K562 (cell line): Measurements from ENCODE around the gene HCN3. TPM values are rescaled to one million over a fixed set of nuclear protein-coding genes. Genes with fewer than 3 reads are reported as not detected.
A peak's percentile ranks its signal among the peaks of the same experiment; 100 is the strongest.

Experiments
- BHLHE40 ChIP-seq: IDR thresholded peaks from 2 replicates; pipeline ENCODE4 v1.6.1; 2011; ENCODE audit warnings: low read length, improper control_type of control experiment
- CAMTA2 ChIP-seq: fragments of 250-450 bp; sonication (Bioruptor Pico); conservative IDR thresholded peaks from 2 replicates; pipeline ENCODE4 v1.5.1; 2022
- CBX3 ChIP-seq, 2 experiments: IDR thresholded peaks; 1 replicate in 1 of 2; 2 replicates in 1 of 2; pipeline ENCODE4 v1.6.1; 2012; ENCODE audit warnings: inconsistent platforms in 2 of 2, low read length in 2 of 2, borderline replicate concordance in 1 of 2, control low read depth in 1 of 2
- CC2D1A ChIP-seq: fragments of 450-650 bp; IDR thresholded peaks from 2 replicates; pipeline ENCODE4 v1.6.1; 2017; ENCODE audit warnings: mild to moderate bottlenecking
- CREM ChIP-seq: IDR thresholded peaks from 2 replicates; pipeline ENCODE4 v1.6.1; 2014; ENCODE audit warnings: antibody characterized with exemption, low read depth
- DDX20 ChIP-seq: fragments of 450-650 bp; IDR thresholded peaks from 2 replicates; pipeline ENCODE4 v1.6.1; 2016; ENCODE audit warnings: missing genetic modification characterization, low read depth, mild to moderate bottlenecking, missing compliant biosample characterization, moderate library complexity
- EP300 ChIP-seq: IDR thresholded peaks from 2 replicates; pipeline ENCODE4 v1.6.1; 2012; ENCODE audit warnings: low read length, improper control_type of control experiment
- GABPB1 ChIP-seq: sonication (generic); formaldehyde crosslinking; IDR thresholded peaks from 2 replicates; pipeline ENCODE4 v1.8.0; 2022; ENCODE audit warnings: mild to moderate bottlenecking, missing genetic modification reagents
- GATA2 ChIP-seq: sonication (generic); formaldehyde crosslinking; IDR thresholded peaks from 2 replicates; pipeline ENCODE4 v1.4.0; 2020; ENCODE audit warnings: mild to moderate bottlenecking, missing genetic modification reagents
- GATAD2B ChIP-seq: fragments of 450-650 bp; IDR thresholded peaks from 2 replicates; pipeline ENCODE4 v1.6.1; 2017; ENCODE audit warnings: mild to moderate bottlenecking, borderline replicate concordance
- HINFP ChIP-seq: fragments of 450-650 bp; conservative IDR thresholded peaks from 2 replicates; pipeline ENCODE4 v1.6.1; 2016; ENCODE audit warnings: missing genetic modification characterization, low read depth, mild to moderate bottlenecking, control low read depth, missing compliant biosample characterization
- L3MBTL2 ChIP-seq: fragments of 450-650 bp; IDR thresholded peaks from 2 replicates; pipeline ENCODE4 v1.6.1; 2016; ENCODE audit warnings: mild to moderate bottlenecking, moderate library complexity
- MBD1 ChIP-seq: fragments of 250-450 bp; sonication (Bioruptor Pico); IDR thresholded peaks from 2 replicates; pipeline ENCODE4 v1.8.0; 2022; ENCODE audit warnings: inconsistent platforms
- MEIS2 ChIP-seq: fragments of 450-650 bp; IDR thresholded peaks from 2 replicates; pipeline ENCODE4 v1.6.1; 2014; ENCODE audit warnings: mild to moderate bottlenecking; ENCODE audit not compliant: partially characterized antibody
- MLLT1 ChIP-seq, 2 experiments: fragments of 450-650 bp; IDR thresholded peaks; 2 replicates each; pipeline ENCODE4 v1.6.1; 2016
- PKNOX1 ChIP-seq: fragments of 450-650 bp; IDR thresholded peaks from 2 replicates; pipeline ENCODE4 v1.6.1; 2016
- RUNX1 ChIP-seq: sonication (generic); IDR thresholded peaks from 2 replicates; pipeline ENCODE4 v1.6.1; 2016; ENCODE audit warnings: antibody characterized with exemption, low read depth
- SREBF2 ChIP-seq: sonication (generic); formaldehyde crosslinking; IDR thresholded peaks from 2 replicates; pipeline ENCODE4 v1.4.0; 2020; ENCODE audit warnings: mild to moderate bottlenecking, missing genetic modification reagents
- TARDBP ChIP-seq: fragments of 450-650 bp; IDR thresholded peaks from 2 replicates; pipeline ENCODE4 v1.6.1; 2016
- ZNF12 ChIP-seq: sonication (generic); formaldehyde crosslinking; IDR thresholded peaks from 2 replicates; pipeline ENCODE4 v1.4.0; 2020; ENCODE audit warnings: mild to moderate bottlenecking, missing genetic modification reagents
- ZNF143 ChIP-seq: sonication (generic); formaldehyde crosslinking; IDR thresholded peaks from 2 replicates; pipeline ENCODE4 v1.9.0; 2022; ENCODE audit warnings: mild to moderate bottlenecking, missing genetic modification reagents
- ZNF316 ChIP-seq: fragments of 450-650 bp; IDR thresholded peaks from 2 replicates; pipeline ENCODE4 v1.6.1; 2016
- ZSCAN29 ChIP-seq: fragments of 450-650 bp; IDR thresholded peaks from 2 replicates; pipeline ENCODE4 v1.6.1; 2017
- polyA plus RNA-seq, 8 experiments: library from polyadenylated mRNA; depleted of rRNA in 4 of 8; stranded (reverse) in 5 of 8; unstranded in 3 of 8; fragments of >200 nt; fragmentation: Nextera tagmentation in 2 of 8; fragmentation: Illumina TruSeq in 1 of 8; extraction: Ambion mirVana in 2 of 8; extraction: Trizol in 1 of 8; gene quantifications; 2 replicates each; pipeline versions ENCODE4 v1.2.1 to v1.2.3, GENCODE V29; 2011 to 2014; ENCODE audit warnings: inconsistent platforms in 1 of 8, missing spikeins in 1 of 8
- total RNA-seq, 7 experiments: library from RNA; depleted of rRNA in 6 of 7; stranded (reverse); fragments of >200 nt in 6 of 7; fragmentation: Illumina TruSeq in 2 of 7; extraction: Trizol in 2 of 7; gene quantifications; 2 replicates each; pipeline versions ENCODE4 v1.2.1 to v1.2.3, GENCODE V29; 2011 to 2021; ENCODE audit warnings: low replicate concordance in 1 of 7

HCN3 gene
- total and polyA plus RNA-seq, 9 of the 15 experiments (the other 6 are each of a cell fraction or from before 2014, with no cell fraction given) = 0.91 to 9.7 (median 3.9) TPM

- TF ChIP-seq MBD1 (CRISPR knock-in tag) = no peak
- TF ChIP-seq RUNX1 = no peak
- peak; percentile 36; the same call in 1 of the 2 replicates for TF ChIP-seq L3MBTL2
- TF ChIP-seq ZNF12 (CRISPR knock-in tag) = no peak
- TF ChIP-seq CC2D1A = peak; percentile 85
- TF ChIP-seq DDX20 (tag) = no peak
- no peak for TF ChIP-seq CAMTA2
- no peak for TF ChIP-seq GATAD2B
- no peak for TF ChIP-seq SREBF2 (CRISPR knock-in tag)
- TF ChIP-seq BHLHE40 = peak; percentile 44
- TF ChIP-seq CREM = peak; percentile 72
- 0 out of 2 replicates have a peak, but pooled peaks have one; percentile 9 for TF ChIP-seq PKNOX1
- no peak for TF ChIP-seq HINFP
- peak; percentile 42; the same call in 1 of the 2 replicates for TF ChIP-seq EP300
- TF ChIP-seq GABPB1 (CRISPR knock-in tag) = peak; percentile 64; the same call in 1 of the 2 replicates
- TF ChIP-seq ZNF143 (CRISPR knock-in tag) = no peak
- TF ChIP-seq CBX3 (IDR thresholded peaks at IDR 0.05; ENCODE audit: borderline replicate concordance in 1 of 2, low read length in 2 of 2) = peak in 1 of 2 experiments; percentile 62; a peak in 1 of 3 replicates
- TF ChIP-seq MEIS2 = peak; percentile 8
- 0 out of 2 replicates have a peak, but pooled peaks have one; percentile 14 for TF ChIP-seq TARDBP
- no peak for TF ChIP-seq GATA2 (CRISPR knock-in tag)
- peak in 1 of 2 experiments; percentile 73; a peak in 1 of 4 replicates for TF ChIP-seq MLLT1 (IDR thresholded peaks at IDR 0.05)
- TF ChIP-seq ZSCAN29 = no peak
- TF ChIP-seq ZNF316 = no peak
These were observed 26.4 kb upstream of the HCN3 start (continued) for GRCh38 chr1:155250633-155251449.
